Colonic mucosa (tissue), 4 donors: ENCODE measurements around the gene LEMD1. TPM values are rescaled to one million over a fixed set of nuclear protein-coding genes. Genes with fewer than 3 reads are reported as not detected.

ENCODE experiments used
- DNase-seq: peaks from one replicate; pipeline ENCODE4 v3.0.0-alpha.2; 2020
- H3K27ac ChIP-seq: fragments of 200-600 bp; one replicate; pipeline ENCODE4 v1.8.0; 2021
- H3K27me3 ChIP-seq: fragments of 200-600 bp; one replicate; pipeline ENCODE4 v1.8.0; 2021
- H3K36me3 ChIP-seq: fragments of 200-600 bp; one replicate; pipeline ENCODE4 v1.8.0; 2021
- H3K4me1 ChIP-seq: fragments of 200-600 bp; one replicate; pipeline ENCODE4 v1.8.0; 2021; ENCODE audit warnings: mild to moderate bottlenecking
- H3K4me3 ChIP-seq: fragments of 200-600 bp; one replicate; pipeline ENCODE4 v1.8.0; 2021
- H3K9ac ChIP-seq, 2 donors: one replicate each; pipeline ENCODE4 v1.7.0; 2013; ENCODE audit warnings: control low read depth in 2 of 2, low read depth in 2 of 2, low read length in 2 of 2
- H3K9me3 ChIP-seq: fragments of 200-600 bp; one replicate; pipeline ENCODE4 v1.8.0; 2021
- intact Hi-C: fragments of 100-400 bp; cut with DNase I; formaldehyde crosslinking; loops from one replicate; pipeline ENCODE4 v1.14.1; 2022
- total RNA-seq, 2 donors: library from RNA; stranded (reverse); fragmentation: NEBNext Ultra II Directional in 1 of 2; extraction: Animal tissue kit (Norgen Biotek cat#: 25700) in 1 of 2; gene quantifications; one replicate each; pipeline ENCODE4 v1.2.1, GENCODE V29; 2021
- TF ChIP-seq, protein P1 (sequence below): fragments of 200-600 bp; IDR thresholded peaks from one replicate; pipeline ENCODE4 v1.8.0; 2022; ENCODE audit warnings: antibody characterized with exemption, mild to moderate bottlenecking
- donor health status: healthy.
- donor health status: DM: no; HTN: no; CAD: no.
- donor health status: DM: no; HTN: no; CAD: no.

LEMD1 gene
- total RNA-seq, 2 donors from 2014 or later, result 0.77 to 1.1 TPM

DNA sequence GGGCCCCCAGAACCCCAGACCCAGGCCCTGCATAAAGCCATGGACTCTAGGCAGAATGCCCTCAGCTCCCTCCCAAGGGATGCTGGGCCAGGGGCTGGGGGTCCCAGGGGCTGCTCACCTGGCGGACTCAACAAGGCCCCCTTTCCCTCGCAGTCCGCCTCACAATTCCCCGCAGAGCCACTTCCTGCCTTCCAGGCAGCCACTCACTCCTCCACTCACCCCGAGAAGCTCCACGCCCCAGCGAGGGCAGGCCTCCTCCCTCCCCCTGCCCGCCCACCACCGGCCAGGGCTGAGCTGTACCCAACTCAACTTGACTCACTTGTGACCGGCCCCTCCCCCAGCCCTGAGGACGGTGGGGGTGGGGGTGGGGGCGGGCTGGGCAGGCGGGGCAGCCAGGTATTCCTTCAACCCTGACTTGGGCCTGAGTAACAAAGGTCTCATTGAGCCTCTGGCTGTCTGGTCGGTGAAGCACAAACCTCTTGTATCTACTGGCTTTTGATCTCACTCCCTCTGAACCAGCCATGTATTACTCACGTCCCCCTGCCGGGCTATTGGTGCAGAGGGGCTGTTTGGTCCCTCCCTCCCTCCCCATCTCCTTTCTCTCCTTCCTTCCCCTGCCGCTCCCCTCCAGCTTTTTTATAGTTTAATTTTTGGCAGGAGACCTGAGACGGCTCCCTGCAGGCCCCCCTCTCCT, 28.0 kb upstream of the LEMD1 start:
- Histone ChIP-seq H3K36me3 (no peaks in the 10 kb centered on the region), H3K9ac (peak overlapping the region in 1 of 2 donors; percentile 24), H3K27me3 (peaks cover 15% of the 10 kb centered on the region), H3K4me3 (peak overlapping the region; percentile 19), H3K9me3 (no peaks in the 10 kb centered on the region), H3K27ac (no peak overlapping the region), H3K4me1 (no peaks in the 10 kb centered on the region)
- TF ChIP-seq, protein P1, sequence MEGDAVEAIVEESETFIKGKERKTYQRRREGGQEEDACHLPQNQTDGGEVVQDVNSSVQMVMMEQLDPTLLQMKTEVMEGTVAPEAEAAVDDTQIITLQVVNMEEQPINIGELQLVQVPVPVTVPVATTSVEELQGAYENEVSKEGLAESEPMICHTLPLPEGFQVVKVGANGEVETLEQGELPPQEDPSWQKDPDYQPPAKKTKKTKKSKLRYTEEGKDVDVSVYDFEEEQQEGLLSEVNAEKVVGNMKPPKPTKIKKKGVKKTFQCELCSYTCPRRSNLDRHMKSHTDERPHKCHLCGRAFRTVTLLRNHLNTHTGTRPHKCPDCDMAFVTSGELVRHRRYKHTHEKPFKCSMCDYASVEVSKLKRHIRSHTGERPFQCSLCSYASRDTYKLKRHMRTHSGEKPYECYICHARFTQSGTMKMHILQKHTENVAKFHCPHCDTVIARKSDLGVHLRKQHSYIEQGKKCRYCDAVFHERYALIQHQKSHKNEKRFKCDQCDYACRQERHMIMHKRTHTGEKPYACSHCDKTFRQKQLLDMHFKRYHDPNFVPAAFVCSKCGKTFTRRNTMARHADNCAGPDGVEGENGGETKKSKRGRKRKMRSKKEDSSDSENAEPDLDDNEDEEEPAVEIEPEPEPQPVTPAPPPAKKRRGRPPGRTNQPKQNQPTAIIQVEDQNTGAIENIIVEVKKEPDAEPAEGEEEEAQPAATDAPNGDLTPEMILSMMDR, result no peak
- DNase-seq, result peak; percentile 74
- intact Hi-C loops, result no loop called here

DNA sequence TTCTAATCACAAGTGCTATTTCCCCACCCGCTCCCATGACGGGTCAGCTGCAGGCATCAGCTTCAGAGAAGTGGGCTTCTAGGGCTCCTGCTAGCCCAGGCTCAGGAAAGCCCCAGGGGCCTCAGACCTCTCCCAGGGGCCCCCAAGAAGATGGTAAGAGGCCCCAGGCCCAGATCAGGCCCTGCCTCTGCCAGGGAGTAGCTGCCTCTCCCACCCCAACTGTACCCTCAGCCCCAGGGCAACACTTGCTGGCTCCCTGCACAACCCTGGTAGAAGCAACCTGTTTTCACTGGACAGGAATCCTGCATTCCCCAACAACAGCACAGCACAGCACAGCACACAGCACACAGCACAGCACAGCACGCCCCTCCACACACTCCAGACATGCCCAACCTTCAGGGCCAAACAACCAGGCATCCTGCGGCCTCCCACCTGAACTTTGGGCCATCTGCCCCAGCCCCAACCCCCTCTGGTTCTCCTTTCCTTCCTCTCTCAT, 27.4 kb upstream of the LEMD1 start:
- Histone ChIP-seq H3K4me1 (no peaks in the 10 kb centered on the region), H3K4me3 (peak overlapping the region; percentile 19), H3K9me3 (no peaks in the 10 kb centered on the region), H3K36me3 (no peaks in the 10 kb centered on the region), H3K9ac (peak overlapping the region in 1 of 2 donors; percentile 24), H3K27me3 (peaks cover 9% of the 10 kb centered on the region), H3K27ac (no peak overlapping the region)
- intact Hi-C loops, result no loop called here
- DNase-seq, result no peak
- TF ChIP-seq, protein P1, result no peak

DNA sequence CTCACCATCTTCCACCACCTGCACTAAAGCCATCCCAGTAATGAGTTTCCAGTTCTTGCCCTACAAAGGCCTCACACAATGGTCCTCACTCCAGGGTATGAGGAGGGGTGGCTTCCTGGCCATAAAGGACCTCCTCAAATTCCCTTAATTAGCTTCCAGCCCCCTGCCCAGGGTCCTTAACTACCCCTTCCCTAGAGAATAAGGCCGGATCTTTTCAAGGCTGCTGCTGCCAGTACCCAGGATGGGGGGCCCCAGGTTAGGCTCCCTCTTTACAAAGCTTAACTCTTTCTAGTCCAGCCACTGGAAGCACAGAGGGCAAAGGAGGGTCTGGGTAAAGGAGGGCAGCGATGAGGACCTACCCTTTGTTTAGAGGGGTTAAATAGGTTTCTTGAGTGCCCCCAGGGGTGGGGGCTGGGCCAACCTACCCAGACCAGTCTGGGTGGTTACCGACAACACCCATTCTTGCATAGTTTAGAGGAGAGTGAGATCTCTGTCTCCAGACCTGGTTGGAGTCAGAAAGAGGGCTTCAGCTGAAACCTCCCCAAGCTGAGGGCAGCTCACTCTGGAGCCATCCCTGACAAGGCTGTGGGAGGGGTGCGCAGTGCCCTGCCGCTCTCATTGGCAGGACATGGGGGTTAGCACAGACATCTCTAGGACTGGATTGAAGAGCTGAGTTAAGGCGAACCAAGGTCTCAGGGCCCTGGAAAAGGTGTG, 26.8 kb upstream of the LEMD1 start:
- H3K4me3 ChIP-seq, result peak overlapping the region; percentile 19
- DNase-seq, result no peak
- intact Hi-C loops, result no loop called here
- no peaks in the 10 kb centered on the region for H3K4me1 ChIP-seq
- TF ChIP-seq, protein P1, result no peak
- no peaks in the 10 kb centered on the region for H3K36me3 ChIP-seq
- no peak overlapping the region for H3K27ac ChIP-seq
- H3K27me3 ChIP-seq, result peaks cover 5% of the 10 kb centered on the region
- no peaks in the 10 kb centered on the region for H3K9me3 ChIP-seq
- H3K9ac ChIP-seq, result no peak overlapping the region

DNA sequence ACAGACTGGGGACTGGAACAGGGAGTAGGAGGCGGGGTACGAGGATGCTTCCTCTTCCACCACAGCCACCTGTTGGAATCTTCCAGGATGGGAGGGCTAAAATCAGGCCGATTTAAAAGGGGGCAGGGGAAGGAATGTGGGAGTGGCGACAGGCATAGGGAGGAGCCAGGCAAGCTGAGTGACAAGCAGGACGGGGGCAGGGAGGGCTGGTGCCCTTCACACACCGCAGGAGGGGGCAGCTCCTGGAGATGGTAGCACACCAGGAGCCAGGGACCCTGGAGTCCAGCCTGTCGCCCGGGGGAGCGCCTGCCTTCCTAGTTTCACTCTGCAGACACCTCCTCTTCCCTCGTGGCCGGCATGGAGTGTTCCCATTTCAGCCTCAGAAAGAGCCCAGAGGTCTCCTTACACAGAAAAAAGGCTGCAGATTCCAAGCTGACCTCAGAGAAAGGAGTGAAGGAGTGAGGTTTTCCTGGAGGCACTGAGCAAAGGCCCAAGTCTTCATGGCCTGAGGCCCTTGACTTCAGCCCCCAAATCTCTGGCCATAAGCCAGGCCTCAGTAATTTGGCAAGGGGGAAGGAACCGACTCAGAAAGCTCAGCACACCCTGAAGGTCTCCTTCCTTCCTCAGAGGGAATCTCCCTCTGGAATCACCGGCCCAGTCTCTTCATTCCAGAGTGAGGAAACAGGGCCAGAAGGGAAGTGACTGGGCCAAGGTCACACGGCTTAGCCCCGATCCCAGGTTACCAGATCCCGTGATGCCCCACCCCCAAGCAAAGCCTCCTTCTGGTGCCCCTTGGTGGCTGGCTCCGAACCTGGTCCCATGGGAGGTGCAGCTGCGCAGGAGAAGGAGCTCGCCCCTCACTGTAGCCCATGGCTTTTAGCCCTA, 25.8 kb upstream of the LEMD1 start:
- H3K27ac ChIP-seq, result no peak overlapping the region
- intact Hi-C loops, result no loop called here
- no peaks in the 10 kb centered on the region for H3K4me1 ChIP-seq
- H3K27me3 ChIP-seq, result no peaks in the 10 kb centered on the region
- no peaks in the 10 kb centered on the region for H3K9me3 ChIP-seq
- TF ChIP-seq, protein P1, result no peak
- no peak overlapping the region for H3K9ac ChIP-seq
- H3K4me3 ChIP-seq, result no peak overlapping the region
- DNase-seq, result no peak
- H3K36me3 ChIP-seq, result no peaks in the 10 kb centered on the region

DNA sequence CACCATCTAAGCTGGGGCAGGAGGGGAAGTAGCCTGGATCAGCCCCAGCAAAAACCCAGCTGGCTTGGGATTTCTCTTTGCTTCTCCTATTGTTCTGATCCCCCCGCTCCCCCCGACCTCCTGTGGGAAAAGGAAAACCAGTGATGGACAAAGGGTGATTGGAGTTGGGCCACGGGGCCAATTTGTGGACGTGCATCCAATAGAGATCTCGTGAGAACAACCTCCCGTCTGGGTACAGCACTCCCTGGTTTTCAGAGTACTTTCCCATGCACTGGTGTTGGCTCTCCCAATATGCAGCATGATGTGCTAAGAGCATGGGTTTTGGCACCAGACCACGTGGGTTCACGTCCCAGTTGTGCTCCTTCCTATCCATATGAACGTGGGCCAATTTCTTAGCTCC, 25.0 kb upstream of the LEMD1 start:
- no peak overlapping the region for H3K27ac ChIP-seq
- peaks cover under 1% of the 10 kb centered on the region for H3K4me1 ChIP-seq
- intact Hi-C loops, result no loop called here
- no peaks in the 10 kb centered on the region for H3K36me3 ChIP-seq
- DNase-seq, result no peak
- no peak overlapping the region for H3K4me3 ChIP-seq
- no peaks in the 10 kb centered on the region for H3K27me3 ChIP-seq
- TF ChIP-seq, protein P1, result no peak
- H3K9ac ChIP-seq, result no peak overlapping the region
- H3K9me3 ChIP-seq, result no peaks in the 10 kb centered on the region
